Cardiac fibroblast (primary cell): ENCODE data around the gene CD247.

ENCODE experiments used
- DNase-seq, 2 donors: peaks; one replicate each; pipeline versions ENCODE4 v3.0.0 to v3.0.0-alpha.2; 2010; ENCODE audit warnings: low read depth in 2 of 2
- H3K4me3 ChIP-seq, 2 donors: replicated peaks in 1 of 2; 1 replicate in 1 of 2; 2 replicates in 1 of 2; pipeline ENCODE4 v1.5.1; 2011; ENCODE audit warnings: low read depth in 2 of 2, low read length in 2 of 2, mild to moderate bottlenecking in 2 of 2, moderate library complexity in 1 of 2
- CTCF ChIP-seq: IDR thresholded peaks from one replicate; pipeline ENCODE4 v1.5.1; 2011; ENCODE audit warnings: low read depth, mild to moderate bottlenecking, low read length, inconsistent platforms

The CD247 gene

GRCh38 chr1:167412072-167412471 is 106.3 kb downstream of the CD247 start:
- no peak for DNase-seq
- TF ChIP-seq CTCF, result no peak

GRCh38 chr1:167409183-167409582 is 109.1 kb downstream of the CD247 start:
- TF ChIP-seq CTCF, result no peak
- no peak for DNase-seq
- no peak overlapping the region for H3K4me3 ChIP-seq

More at GRCh38 chr1:167412072-167412471, 106.3 kb downstream of the CD247 start:
- no peak overlapping the region for H3K4me3 ChIP-seq

- no peak for DNase-seq
- H3K4me3 ChIP-seq, result no peak overlapping the region
- TF ChIP-seq CTCF, result no peak
These were observed 110.0 kb downstream of the CD247 start for GRCh38 chr1:167408355-167408754.

GRCh38 chr1:167404908-167405307 is 113.4 kb downstream of the CD247 start:
- TF ChIP-seq CTCF, result no peak
- no peak overlapping the region for H3K4me3 ChIP-seq
- DNase-seq, result peak in 1 of 2 donors; percentile 22

- no peak overlapping the region for H3K4me3 ChIP-seq
- peak; percentile 59 to 66 for DNase-seq
- TF ChIP-seq CTCF, result no peak
These were observed 114.0 kb downstream of the CD247 start for GRCh38 chr1:167404161-167404888.

GRCh38 chr1:167401260-167401873 is 117.0 kb downstream of the CD247 start:
- peak; percentile 74 to 75 for DNase-seq
- no peak overlapping the region for H3K4me3 ChIP-seq
- peak; percentile 59 for TF ChIP-seq CTCF
